HG02852 (cell line): ENCODE data around the gene KYNU.
A peak's percentile ranks its signal among the peaks of the same experiment; 100 is the strongest.
"Not testable (repeated sequence)": the region's sequence is repeated elsewhere in the genome, so short reads cannot be mapped to it uniquely, and the experiment has no call there.

ENCODE experiments used
- ATAC-seq: cut with Tn5 transposase; IDR thresholded peaks from one replicate; pipeline ENCODE4 v1.9.1; 2021; ENCODE audit warnings: mild to moderate bottlenecking, moderate library complexity; ENCODE audit not compliant: unreplicated experiment

The KYNU gene

DNA sequence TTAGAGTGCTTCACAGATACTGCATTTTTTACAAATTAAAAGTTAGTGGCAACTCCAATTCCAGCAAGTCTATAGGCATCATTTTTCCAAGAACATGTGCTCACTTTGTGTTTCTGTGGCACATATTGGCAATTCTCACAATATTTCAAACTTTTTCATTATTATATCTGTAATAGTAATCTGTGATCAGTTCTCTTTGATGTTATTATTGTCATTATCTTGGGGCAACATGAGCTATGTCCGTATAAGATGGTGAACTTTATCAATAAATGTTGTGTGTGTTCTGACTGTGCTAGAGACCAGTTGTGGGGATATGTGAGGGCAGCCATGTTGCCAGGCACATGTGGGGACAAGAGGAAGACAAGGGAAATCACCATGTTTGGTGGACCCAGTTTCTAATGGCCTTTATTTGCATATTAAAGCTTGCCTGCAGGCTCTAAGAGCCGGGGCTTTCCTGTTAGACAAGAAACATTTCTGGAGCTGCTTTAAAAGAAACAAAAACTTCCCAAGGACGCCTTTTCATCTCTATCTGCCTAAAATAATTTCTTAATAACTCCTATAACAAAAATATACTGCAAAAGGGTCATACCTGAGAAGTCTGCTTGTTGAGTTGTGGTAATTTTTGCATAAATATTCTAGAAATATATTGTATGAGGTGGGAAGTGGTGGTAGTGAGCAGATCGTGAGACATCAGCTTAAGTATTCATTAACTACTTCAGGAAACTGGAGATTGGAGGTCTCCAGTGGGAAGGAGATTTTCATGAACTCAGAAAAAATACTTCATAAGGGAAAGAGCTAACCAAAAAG is 37.2 kb downstream of the KYNU start:
- ATAC-seq, result peak; percentile 100

GRCh38 chr2:142915502-142915901 is 38.0 kb downstream of the KYNU start:
- no peak for ATAC-seq

GRCh38 chr2:142918624-142919023 is 41.2 kb downstream of the KYNU start:
- no peak for ATAC-seq

DNA sequence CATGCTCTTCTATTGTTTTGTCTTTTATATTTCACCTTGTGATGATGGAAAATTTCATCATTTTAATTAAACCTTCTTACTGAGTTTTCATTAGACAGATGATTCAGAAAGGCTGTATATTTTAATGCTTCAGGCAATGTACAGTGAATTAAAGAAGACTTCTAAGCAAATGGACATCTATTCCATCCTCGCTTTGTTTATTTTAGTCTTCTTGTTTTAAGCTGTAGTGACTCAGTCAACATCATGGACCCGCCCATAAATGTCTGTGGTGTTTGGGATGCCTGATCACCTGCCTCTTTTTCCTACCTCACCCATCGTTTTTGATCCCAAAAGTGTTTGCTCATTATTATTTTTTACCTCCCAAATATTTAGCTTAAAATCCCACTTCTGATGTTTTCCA is 43.1 kb downstream of the KYNU start:
- ATAC-seq, result no peak

GRCh38 chr2:142926445-142926844 is 49.0 kb downstream of the KYNU start:
- ATAC-seq, result no peak

- no peak for ATAC-seq
Observed at GRCh38 chr2:142930835-142931398, 53.5 kb downstream of the KYNU start.

DNA sequence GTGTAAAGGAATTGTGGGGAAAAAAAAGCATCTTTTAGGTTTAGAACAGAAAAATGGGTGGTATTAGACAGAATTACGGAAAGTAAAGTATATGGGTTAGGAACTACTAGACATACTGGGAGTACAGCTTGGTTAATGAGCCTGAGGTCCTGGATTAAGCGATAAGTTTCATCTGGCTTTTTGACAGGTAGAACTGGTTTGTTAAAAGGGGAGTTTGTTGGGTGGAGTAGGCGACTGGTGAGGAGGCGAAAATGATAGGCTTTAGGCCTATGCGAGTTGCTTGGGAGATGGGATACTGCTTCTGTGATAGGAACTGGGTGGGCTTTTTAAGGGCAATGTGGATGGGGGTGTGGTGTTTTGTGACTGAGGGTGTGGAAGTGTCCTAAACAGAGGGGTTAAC is 56.5 kb downstream of the KYNU start:
- ATAC-seq, result no peak

DNA sequence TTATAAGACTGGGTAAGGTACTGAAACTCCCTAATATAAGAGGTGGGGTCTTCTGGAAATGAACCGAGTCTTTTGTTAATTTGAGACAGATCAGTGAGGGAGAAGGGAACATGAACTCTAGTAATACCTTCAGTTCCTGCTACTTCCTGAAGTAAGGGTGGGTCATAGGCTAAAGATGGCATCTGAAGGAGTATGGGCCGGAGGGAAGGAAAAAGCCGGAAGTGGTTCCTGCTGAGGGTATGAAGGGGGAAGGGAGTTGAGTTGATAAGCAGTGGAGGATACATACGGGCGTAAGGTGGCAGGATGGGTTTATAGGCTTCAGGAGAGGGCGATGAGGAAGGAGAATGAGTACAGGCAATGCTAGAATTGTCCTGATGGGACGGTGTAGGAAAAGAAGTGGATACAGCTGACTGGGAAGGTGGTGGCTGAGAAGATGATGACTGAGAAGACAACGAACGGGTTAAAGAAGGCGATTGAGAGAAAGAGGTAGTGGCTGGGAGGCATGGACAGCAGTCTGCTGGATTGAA is 58.2 kb downstream of the KYNU start:
- no peak for ATAC-seq

- ATAC-seq, result no peak
Observed at GRCh38 chr2:142936629-142937028, 59.2 kb downstream of the KYNU start.

GRCh38 chr2:142937347-142937746 is 59.9 kb downstream of the KYNU start:
- no peak for ATAC-seq

DNA sequence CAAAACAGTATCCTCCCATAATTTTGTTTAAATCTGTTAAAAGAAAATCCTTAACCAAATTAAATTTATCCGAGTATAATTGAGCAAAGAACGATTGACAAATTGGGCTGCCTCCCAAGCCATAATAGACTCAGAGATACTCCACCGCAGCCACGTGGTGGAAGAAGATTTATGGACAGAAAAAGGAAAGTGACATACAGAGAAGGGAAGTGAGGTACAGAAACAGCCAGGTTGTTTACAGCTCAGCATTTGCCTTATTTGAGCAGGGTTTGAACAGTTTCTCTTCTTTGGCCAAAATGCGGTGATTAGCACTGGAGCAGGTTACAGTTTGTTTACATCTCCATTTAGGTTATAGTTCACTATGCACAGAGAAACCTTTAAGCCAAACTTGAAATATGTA is 60.8 kb downstream of the KYNU start:
- ATAC-seq, result no peak

DNA sequence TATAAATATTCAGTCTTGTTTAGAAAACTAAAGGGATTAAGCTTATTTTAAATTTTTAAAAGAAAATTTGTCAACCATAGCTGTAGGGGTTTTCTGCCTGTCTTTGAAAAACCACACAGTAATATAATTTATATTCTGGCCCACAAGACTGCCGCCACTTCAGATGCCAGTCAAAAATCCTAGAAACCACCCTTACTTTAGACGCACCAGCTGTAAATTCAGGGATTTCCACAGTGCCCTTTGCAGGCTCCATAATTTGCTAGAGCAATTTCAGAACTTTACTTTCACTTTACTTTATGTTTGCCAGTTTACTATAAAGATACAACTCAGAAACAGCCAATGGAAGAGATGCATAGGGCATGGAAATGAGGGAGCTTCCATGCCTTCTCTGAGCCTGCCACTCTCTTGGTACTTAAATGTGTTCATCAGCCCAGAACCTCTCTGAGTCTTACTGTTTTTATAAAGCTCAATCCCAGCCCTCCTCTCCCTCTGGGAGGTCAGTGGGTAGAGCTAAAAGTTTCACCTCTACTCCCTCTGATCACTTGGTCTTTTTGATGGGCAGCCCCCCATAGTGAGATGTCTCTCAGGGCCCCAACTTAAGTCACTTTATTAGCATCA is 63.3 kb downstream of the KYNU start:
- no peak for ATAC-seq

DNA sequence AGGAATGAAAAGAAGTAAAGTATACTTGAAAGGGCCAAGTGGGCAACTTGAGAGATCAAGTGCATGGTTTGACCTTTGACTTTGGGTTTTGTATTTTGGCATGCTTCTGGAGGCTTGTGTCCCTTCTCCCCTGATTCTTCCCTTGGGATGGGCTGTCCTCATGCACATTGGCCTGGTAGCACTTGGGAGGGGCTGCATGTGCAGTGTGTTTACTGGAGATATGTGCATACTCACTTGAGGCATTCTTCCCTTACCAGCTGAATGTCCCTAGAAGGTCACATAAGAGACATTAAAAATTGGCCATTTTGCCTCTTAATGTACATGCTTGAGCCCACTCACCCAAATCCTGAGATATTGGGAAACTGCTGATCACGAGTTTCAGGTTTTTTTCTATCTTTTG is 65.2 kb downstream of the KYNU start:
- no peak for ATAC-seq

DNA sequence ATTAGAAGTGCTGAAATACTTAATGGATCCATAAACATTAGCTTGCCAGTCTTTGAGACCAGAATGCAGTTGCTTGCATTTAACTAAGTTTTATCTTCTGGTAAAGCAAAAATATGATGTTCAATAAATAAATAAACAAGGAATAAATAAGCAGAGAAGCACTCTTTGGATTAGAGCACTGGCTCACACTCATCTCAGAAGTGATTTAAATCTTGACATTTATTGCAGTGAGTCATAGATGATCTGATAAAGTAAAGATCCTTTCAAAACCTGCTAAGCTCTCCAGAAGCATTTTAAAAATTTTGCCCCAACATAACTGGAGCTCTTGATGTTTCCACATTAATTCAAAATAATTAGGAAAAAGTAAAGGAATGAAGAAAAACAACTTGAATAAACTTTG is 66.8 kb downstream of the KYNU start:
- no peak for ATAC-seq

DNA sequence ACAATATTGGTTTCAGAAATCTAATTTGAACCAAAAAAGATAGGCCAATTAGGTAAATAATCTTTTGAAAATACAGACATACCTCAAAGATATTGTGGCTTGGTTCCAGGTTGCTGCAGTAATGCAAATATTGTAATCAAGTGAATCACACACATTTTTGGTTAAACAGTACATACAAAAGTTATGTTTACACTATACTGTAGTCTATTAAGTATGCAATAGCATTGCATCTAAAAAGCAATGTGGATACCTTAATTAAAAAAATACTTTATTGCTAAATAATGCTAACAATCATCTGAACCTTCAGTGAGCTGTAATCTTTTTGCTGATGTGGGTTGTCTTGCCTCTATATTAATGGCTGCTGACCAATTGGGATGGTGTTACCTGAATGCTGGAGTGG is 67.3 kb downstream of the KYNU start:
- no peak for ATAC-seq

GRCh38 chr2:142946941-142947340 is 69.5 kb downstream of the KYNU start:
- no peak for ATAC-seq

GRCh38 chr2:142948723-142949122 is 71.3 kb downstream of the KYNU start:
- ATAC-seq, result not testable (repeated sequence)

DNA sequence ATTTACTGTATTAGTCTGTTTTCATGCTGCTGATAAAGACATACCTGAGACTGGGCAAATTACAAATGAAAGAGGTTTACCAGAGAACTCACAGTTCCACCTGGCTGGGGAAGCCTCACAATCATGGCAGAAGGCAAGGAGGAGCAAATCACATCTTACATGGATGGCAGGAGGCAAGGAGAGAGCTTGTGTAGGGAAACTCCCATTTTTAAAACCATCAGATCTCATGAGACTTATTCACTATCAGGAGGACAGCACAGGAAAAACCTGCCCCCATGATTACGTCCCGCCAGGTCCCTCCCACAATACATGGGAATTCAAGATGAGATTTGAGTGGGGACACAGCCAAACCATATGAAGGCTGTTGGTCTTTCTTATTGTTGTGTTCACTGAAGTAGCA is 72.9 kb downstream of the KYNU start:
- ATAC-seq, result not testable (repeated sequence)

- ATAC-seq, result no peak
Observed at GRCh38 chr2:142951190-142952007, 73.9 kb downstream of the KYNU start.

DNA sequence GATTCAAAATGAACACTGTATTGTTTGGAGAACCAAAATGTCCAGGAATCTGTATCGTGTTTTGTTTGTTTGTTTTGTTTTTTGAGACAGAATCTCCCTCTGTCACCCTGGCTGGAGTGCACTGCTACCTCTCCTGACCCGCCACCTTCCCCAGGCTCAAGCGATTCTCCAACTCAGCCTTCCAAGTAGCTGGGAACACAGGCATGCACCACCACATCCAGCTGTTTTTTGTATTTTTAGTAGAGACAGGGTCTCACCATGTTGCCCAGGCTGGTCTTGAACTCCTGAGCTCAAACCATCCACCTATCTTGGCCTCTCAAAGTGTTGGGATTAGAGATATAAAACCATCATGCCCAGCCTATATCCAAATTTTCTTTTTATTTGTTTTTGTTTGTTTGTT is 74.6 kb downstream of the KYNU start:
- no peak for ATAC-seq

DNA sequence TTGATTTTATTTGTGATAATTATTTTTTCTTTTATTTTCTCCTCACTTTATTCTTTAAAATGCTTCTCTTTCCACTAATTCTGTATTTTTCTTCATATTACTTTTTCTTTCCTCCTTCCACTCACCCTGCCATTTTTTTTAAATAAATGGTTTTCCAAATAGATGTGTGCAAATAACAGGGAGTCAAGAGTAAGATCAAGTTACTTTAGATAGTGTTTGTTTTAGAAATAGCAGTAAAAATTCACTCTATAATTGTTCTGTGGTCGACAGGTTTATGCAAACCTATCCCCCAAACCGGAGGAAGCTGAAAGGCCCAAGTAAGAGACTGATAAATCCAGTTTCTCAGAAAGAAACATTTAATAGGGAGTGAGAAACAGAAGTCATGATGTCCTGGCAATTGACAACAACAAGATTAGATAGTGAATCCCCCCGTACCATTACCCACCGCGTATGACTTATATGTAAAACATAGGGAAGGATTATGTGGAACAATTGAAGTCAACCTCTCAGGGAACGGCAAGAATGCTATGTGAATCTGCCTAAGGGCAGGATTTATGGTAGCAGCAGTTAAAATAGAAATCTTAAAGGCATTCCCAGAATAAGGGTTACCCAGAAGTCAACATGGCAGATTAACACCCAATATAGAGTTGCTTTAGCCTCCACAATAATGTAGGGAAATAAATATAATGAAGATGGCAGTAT is 75.5 kb downstream of the KYNU start:
- ATAC-seq, result no peak
